GM21737 (cell line): Measurements from ENCODE around the gene ADAMTSL3.

Experiments used
- ATAC-seq: cut with Tn5 transposase; IDR thresholded peaks from one replicate; pipeline ENCODE4 v1.9.1; 2021; ENCODE audit warnings: mild to moderate bottlenecking, moderate library complexity; ENCODE audit not compliant: unreplicated experiment

The ADAMTSL3 gene

DNA sequence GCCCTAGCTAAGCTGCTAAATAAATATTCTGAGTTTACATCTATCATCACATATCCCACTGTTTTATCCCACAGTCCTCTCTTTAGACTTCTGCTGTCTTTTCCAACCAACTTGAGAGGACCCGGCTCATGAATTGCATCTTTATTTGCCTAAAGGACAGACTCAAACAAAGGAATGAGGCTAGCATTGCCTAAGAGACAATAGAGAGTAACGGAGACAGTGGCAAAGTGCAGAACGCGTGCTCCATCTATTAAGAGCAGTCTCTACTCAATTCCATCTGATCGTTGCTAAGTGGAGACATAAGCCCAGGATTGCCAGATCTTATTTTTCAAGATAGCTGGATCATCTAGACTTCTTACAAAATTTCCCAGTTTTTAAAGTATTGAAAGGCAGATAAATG, 2.3 kb downstream of the ADAMTSL3 start:
- ATAC-seq = no peak

DNA sequence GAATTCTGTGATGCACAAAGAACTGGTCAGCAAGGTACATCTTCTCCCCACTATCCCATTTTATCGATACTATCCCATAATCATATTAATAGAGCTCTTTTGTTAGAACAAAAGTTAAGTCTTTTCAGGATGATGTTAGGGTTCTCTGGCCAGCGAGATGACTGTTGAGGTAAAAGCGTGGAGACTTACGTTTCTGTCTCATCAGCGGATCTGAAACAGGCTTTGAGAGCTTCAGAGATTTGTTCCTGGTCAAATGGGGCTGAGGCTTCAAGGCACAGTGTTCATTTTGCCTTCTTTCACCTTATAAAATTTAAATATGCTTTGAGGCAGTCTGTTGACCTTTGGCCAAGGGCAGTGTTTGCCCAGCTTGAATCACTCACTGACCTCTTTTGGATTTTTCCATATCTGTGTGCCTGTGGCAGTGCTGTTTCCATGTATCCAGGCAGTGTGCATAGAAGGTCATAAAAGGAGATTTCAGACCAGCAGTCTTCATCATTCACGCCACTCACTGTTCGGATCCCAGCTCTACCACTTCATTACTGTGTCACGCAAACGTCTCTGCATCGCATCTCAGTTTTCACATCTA, 3.1 kb downstream of the ADAMTSL3 start:
- no peak for ATAC-seq

DNA sequence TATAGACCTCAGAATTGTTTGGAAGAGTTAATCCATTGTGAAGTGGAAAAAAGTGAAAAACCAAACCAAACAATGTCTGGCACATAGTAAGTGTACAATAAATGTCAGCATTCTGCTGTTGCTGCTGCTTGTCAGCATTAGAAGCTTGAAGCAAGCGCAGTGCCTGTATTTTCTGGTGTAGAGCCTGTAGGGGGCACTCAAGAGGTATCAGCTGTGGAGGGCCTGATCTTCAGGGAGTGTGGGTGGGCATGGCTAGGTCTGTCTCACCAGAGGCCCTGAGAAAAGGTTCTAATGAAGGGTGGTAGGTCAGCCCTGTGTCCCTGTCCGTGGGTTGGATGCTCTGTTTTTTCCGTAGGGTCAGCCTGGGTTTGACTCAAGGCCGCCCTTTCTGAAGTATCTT, 3.6 kb downstream of the ADAMTSL3 start:
- ATAC-seq = no peak

DNA sequence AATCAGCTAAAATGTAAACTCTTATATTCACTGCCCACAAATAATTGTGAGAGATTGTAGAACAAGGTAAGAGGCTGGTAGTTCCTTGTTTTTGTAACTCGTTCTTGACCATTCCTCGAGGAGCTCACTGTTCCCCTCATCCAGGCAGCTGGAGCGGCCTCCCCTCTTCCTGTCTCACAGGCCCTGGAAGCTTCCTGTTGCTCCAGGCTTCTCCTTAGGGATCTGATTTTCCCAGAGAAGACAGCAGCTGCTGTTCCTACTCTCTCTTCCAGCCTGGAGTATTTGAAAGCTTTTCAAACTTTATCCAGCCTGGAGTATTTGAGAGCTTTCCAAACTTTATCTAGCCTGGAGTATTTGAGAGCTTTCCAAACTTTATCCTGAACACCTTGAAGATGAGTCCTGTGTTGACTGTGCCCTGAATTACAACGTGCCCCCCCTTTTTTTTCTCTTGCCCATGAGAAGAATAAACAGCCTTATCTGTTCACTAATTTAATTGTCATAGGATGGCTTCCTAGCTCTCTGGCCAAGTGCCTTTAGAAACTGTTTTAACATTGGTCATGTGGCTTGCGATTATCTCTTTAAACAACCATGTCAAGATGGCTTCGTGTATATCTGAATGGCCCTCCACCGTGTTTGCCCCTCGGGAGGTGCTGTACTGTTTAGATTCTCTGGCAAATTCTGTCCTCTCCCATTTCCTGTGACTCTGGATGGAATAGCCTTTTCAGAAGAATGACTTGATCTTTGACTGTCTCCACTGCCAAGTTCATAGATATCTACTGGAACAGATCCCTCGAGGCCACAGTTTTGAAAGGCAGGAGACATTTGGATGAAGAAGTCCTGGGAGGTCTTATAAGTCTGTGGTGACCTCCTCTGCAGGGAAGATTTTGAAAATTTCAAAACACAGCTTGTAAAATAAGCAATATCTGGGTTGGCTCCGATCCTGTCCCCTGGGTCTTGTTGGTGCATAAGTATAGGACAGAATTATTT, 4.8 kb downstream of the ADAMTSL3 start:
- no peak for ATAC-seq

DNA sequence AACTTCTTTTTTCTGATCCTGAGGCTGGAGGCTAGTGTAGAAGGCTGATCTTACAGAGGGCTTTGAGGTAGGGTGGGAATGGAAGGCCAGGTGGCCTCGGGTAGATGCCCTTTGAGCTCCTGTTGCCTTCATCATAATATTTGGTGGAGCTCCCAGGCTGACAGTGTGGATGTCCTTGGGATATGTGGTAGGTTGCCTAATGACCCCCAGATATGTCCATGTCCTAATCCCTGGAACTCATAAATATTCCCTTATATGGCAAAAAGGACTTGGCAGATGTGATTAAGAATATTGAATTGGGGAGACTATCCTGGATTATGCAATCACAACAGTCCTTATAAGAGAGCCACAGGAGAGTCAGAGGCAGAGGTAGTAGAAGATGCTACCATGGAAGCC, 5.5 kb downstream of the ADAMTSL3 start:
- ATAC-seq = no peak

DNA sequence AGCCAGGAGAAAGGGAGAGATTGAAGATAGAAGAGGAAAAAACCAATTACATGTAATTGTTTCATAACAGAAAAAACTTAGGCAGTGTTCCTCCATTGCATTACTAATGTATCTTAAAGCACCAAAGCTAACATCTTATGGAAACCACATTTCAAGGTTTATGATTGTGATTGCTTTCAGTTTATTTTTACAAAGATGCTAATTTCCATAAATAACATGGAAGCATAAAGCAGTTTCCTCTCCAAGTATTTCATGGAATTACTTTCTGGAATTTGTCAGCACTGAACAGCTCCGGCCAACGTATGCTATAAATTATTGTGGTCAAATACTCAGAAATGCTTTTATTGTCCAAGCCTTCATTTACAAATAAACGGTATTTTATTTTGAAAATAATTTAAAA, 11.6 kb downstream of the ADAMTSL3 start:
- ATAC-seq = no peak

DNA sequence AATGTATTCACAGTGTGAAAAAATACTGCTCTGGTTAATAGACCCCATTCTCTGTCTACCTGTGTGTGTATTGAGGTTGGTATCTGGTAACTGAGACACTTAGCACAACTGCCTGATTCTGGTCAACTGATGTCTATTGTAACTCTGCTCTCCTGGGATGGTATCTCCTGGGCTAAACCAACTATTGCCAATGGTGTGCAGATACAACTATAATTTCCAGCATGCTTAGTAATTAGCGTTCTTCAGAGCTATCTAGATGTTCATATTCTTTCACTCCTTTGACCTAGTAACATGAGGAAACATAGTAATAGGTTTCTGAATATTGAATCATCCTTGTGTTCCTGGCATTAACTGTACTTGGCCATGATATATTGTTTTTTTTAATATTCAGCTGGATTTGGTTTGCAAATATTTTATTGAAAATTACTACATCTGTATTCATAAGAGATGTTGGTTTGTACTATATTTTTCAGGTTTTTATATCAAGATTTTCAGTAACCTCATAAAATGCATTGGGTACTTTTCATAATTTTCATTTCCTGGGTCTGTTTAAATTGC, 16.8 kb downstream of the ADAMTSL3 start:
- ATAC-seq = no peak

DNA sequence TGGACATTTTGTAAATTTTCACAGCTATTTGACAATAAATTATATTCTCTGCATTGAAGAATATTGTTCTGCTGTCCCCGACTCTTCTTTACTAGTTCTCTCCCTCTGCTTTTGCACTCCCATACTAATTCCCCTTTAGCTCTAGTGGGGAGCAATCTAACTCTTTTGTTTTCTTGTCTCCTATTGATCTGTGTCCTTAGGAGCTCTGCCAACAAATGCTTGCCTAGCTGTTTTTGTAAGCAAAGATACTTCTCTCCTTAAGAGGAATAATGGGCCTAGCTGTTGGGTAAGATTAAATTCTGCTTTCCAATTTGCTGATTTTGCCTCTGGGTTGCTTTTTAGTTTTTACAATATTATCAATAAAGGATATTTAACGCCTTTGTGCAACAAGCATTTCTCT, 17.7 kb downstream of the ADAMTSL3 start:
- ATAC-seq = no peak

DNA sequence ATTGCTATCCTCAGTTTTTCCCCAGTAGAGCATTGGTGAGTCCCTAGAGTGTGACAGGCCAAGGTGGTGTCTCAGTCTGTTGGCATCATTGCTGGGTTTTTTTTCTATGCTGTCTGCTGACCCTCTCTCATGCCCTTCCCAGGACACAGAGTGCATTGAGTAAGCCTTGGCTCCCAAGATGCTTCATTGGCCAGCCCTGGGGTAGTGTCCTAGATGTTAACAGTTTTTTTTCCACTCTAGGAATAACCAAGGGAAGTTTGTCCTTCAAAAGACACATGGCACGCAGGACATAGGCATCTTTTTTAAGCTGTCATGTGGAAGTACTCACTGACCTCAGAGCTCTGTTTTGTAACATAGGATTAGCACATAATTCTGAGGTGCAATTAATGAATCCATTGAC, 19.5 kb downstream of the ADAMTSL3 start:
- ATAC-seq = no peak

DNA sequence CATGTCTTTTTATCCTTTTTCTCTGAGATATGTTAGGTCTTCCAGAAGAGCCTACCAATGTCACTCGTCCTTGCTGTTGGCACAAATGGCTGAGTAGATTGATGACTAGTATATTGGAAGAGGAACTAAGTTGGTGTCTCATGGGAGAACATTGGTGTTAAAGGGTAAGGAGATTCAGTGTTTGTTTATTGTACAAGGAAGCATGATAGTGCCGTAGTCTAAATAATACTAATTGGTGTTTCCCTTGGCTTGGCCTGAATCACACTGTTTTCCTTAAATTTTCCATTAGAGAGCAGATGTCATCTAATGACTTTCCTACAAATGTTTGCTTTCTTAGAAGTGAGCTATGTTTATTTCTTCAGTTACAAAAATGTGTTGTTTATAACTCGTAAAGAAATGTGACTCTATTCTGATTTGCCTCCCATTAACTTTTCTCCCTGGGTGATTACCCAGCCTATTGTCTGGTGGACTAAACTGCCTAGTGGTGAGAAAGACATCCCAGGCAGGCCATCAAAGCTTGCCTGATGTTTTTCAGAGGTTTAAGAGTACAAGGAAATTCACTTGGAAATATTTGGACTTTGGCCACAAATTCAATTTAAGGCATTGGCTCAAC, 28.7 kb downstream of the ADAMTSL3 start:
- ATAC-seq = no peak

DNA sequence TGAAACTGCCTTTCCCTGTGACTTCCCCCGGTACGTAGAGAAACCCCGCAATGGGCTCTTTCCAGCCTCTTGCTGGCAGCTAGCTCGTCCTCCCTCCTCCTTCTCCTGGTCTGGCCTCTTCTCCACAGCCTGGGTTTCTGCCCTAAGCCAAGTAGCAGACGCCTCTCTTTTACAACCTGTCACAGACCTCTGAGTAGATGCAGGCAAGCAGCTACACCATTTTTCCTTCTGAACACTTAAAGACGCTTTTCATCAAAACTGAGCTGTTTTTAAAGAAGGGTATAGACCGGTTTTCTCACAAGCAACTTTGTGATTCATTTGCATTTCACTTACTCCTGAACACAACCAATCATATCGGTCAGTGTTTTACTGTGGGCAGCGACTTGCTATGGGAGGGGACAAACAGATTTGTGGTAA, 32.0 kb downstream of the ADAMTSL3 start:
- ATAC-seq = no peak

DNA sequence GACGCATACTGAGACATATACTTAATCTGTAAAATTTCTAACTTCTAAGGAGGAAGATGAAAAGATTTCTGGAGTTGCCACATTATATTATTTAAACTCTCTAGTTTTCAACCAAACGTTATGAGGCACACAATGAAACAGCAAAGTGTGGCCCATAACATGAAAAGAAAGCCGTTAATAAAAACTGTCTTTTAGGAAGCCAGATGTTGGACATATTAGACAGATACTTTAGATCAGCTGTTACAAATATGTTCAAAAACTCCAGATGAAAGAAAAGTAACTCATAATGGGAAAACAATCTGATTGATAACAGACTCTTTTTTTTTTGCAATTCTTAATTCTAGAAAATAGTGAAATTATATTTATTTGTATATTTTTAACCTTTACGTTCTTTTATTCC, 34.3 kb downstream of the ADAMTSL3 start:
- no peak for ATAC-seq

DNA sequence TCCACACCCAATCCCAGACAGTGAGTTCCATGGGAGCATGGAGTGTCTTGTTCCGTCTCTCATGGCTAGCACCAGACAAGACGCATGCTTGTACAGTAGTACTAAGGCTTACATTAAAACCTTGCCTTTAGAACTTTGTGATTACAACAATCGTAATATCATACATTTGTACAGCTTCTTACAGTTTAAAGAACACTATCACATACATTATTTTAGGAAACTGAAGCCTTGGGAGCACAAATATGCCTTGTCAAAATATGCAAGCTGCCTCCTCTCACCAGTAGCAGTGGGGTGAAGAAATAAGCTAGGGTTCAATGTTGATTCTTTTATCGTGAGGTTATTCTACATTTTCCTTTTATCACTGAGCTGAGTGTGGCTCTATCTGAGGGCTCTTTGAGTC, 36.8 kb downstream of the ADAMTSL3 start:
- ATAC-seq = no peak

DNA sequence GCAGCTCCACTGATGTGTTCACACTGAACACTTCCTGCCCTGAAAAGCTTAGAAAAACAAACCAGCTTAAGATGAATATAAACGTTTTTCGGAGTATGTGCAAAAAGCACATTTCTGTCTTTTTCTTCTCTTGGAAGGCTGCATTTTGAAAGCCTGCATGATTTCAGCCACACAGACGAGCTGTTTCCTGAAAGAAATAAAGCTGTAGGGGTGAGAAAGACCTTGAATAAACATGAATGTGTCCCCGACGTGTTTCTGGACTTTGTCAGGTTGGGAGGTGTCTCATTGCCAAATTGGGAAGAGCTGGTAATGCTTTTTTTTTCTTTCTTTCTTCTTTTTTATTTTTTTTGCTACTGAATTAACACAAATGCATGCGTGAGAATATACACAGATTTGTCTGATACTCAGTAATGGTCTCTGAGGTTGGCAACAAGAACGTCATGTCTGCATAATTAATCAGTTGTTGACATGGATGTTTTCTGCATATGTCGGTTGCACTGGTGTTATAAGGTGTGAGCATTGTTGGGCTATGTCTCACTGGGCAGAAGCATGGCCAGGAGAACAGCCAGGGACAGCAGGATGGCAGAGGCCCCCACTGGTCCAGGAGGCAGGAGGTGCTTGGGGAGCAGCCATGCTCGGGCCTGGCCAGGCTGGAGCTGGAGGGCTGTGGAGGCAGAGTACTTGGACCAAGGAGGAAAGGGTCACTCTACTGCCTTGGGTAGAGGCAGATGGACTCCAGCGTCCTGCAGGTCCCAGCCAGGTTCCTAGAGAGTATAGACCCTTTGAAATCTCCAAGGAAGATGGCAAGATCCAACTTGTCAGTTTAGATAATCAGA, 39.0 kb downstream of the ADAMTSL3 start:
- ATAC-seq = no peak

DNA sequence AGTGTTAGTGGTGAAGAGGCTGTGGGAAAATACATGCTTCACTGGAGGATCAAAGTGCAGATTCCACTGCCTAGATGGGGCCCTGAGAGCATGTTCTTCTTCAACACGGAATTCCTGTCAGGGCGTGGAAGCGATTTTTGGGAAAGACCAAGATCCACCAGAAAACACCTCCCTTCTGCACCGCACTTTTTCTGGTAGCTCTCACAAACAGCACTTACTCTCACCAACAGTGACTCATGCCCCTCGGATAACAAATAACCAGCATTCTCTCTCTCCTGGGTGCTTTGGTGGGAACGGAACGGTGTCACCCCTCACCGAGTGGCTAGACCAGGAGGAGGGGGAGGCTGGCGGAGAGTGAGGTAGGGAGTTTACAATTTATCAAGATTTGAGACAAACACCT, 40.1 kb downstream of the ADAMTSL3 start:
- ATAC-seq = no peak

DNA sequence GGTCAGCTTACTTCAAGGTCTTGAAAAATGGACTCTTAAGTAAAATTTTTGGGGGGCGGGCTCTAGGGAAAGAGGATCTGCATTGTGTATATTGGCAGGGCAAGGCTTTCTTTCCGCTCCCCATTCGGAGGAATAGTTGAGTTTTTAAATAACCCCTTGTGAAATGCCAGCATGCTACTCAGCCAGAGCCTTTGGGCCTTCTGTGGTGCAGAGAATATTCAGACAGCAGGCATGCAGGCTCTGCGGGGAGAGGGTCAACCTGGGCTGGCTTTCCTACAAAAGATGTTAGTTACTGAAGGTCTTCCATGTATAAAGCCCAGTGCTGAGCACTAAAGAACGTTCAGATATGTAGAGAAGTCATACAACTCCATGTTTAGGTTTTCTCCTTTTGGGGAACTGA, 40.6 kb downstream of the ADAMTSL3 start:
- no peak for ATAC-seq

DNA sequence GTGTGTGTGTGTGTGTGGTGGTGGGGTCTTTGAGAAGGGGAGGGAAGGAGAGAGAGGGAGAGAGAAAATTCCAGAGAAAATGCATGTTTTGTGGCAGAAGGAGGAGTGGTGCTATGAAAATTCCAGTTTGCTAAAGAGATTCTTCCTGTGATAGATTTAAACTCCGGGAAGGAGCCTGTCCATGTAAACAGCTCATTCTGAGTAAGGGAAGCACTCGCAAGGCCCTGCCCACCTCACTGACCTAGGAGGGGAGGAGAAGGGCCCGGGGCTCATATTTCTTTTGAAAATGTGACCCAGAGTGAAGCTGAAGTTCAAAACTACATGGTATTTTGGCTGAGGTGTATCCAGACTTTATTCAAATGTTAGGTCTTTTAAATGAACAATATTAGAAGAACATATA, 41.3 kb downstream of the ADAMTSL3 start:
- no peak for ATAC-seq

DNA sequence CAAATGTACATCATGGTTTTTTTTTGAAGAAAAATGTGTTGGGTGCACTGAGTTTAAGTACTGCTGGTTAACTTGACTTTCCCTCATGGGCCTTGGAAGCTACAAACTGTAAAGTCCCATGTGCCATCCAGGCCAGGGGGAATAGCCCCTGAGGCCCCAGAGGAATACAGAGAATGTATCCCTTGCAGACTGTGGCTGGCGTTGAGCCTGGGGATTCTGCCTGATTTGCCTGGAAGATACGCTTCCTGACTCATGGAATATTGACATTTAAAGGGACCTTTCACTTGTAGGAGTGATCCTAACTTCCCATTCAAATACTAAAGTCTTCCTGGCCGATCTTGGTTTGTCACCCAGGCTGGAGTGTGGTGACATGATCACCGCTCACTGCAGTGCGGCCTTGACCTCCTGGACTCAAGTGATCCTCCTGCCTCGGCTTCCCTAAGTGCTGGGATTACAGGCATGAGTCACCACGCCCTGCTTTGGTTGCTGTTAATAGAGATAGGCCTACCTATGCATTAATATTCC, 42.0 kb downstream of the ADAMTSL3 start:
- no peak for ATAC-seq

DNA sequence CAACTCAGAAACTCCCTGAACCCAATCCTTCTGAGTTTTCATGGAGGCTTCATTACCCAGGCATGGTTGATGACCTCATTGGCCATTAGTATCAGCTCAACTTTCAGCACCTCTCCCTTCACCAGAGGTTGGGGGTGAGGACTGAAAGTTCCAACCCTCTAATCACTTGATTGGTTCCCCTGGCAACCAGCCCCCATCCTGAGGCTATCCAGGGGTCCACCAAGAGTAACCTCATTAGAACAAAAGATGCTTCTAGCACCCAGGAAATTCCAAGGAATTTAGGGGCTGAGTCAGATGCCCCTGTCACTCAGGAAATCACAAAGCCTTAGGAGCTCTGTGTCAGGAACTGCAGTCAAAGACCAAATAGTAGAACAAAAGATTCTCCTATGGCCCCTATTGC, 43.8 kb downstream of the ADAMTSL3 start:
- ATAC-seq = no peak

DNA sequence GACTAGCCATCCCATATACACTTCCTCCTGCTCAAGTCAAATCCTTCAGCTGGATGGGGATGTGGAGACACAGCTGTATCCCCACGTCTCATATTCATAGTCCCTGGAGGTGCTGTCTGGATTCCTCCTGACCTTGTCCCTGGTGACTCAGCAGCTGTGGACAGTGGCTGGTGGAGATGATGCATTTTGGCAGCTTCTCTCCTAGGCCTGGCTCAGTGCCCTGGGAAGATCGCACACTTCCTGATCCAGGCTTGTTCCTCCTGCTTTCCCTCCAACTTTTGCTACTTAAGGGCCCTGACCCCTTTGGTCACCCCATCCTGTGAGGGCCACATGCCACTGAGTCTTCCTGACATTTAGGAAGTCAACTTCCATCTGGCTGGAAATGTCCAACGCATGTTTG, 44.4 kb downstream of the ADAMTSL3 start:
- no peak for ATAC-seq

DNA sequence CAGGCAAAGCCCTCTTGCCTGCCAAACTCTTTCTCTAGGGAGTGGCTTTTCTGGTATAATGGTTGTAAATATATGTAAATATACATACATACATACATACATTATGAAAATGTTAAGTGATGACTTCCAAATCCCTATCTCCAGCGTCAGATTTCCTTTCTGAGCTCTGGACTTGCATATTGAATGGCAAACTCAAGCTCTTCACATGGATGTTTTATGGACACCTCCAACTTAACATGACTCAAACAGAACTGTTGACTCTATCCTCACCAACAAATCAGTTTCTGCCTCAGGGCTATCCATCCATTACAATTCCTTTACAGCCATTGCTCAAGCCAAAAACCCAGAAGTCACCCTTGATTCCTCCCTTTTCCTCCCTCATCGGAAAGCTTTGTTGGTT, 45.1 kb downstream of the ADAMTSL3 start:
- ATAC-seq = no peak
